ENCODE measurements around the gene CD180. TPM values are rescaled to one million over a fixed set of nuclear protein-coding genes. Genes with fewer than 3 reads are reported as not detected.

The CD180 gene
- total RNA-seq, 4 donors from 2014 or later: 1.2 to 9.2 (median 2.5) TPM

- DNase-seq (ENCODE audit: low spot score) (no peak), ATAC-seq (ENCODE audit: low FRiP score) (no peak)
- no peak for TF ChIP-seq CTCF (IDR thresholded peaks at IDR 0.05)
Measured at GRCh38 chr5:67189931-67190330, 6.7 kb downstream of the CD180 start.

DNA sequence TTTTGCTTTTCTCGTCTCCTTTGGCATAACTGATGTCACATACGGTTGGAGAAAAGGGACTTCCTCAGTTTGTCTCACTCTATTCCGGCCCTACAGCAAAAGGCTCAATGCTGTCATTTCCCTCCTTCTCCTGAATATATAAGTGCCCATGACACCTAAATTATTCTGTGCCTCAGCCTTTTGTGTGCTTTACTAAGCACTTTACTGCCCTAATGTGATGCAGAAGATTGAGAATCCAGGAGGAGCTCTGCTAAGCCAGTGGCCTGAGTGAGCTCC, 7.6 kb downstream of the CD180 start:
- ATAC-seq (ENCODE audit: low FRiP score): no peak
- DNase-seq (ENCODE audit: low spot score): no peak
- TF ChIP-seq CTCF (IDR thresholded peaks at IDR 0.05): no peak

GRCh38 chr5:67188274-67189078, 8.1 kb downstream of the CD180 start:
- ATAC-seq (ENCODE audit: low FRiP score) (no peak), DNase-seq (ENCODE audit: low spot score) (no peak)
- no peak for TF ChIP-seq CTCF (IDR thresholded peaks at IDR 0.05)

DNA sequence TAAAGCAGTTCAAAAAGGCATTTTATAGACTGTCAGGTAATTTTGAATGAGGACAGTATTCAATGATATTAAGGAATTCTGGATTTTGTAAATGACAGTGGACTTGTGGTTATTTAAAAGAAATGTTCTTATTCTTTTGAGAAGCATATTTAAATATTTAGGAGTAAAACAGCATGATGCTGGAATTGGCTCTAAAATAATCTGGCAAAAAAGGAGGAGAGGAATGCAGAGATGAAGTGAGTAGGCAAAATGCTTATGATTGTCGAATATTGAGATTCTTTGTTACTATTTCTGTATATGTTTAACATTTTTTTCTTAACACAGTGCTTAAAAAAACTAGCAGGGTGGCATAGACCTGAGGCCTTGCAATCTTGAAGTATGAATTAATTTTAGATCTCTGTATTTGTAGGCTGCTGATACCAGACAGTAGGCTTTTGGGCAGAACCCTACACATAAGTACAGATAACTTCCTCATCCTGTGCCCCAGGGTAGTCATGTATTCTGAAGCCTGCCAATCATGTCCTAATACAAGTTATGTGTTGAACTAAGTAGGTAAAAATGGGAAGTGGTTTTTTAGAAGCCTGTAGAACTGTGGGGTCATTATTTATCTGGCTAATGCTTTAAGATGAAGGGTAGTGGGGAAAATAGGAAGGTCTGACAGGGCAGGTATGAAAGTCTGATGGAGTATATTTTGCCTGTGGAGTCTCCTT, 9.4 kb downstream of the CD180 start:
- DNase-seq (ENCODE audit: low spot score) (no peak), ATAC-seq (ENCODE audit: low FRiP score) (no peak)
- TF ChIP-seq CTCF (IDR thresholded peaks at IDR 0.05): no peak

GRCh38 chr5:67183859-67184258, 12.7 kb downstream of the CD180 start:
- no peak for ATAC-seq (ENCODE audit: low FRiP score)
- no peak for TF ChIP-seq CTCF (IDR thresholded peaks at IDR 0.05)

DNA sequence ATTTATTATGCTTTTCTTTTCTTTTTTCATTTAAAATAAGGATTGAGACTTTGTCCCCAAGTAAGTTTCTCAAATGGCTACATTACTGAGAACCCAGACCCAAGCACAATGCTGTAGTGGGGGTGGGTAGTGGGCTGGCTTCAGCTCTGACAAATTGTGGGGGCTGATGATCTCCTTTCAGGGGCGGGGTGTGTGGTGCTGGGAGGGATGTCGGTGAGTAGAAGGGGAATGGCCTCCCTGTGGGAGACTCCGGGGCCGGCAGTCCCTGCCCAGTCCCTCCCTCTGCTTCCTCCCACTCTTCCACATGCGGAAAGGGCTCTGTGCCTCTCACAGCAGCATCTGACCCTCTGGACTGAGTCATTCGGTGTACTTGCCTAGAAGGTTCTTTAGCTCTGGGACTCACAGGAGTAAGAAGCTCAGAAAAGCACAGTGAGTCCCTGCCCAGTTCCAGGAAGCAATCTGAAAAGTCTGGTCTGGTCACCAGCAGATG, 14.3 kb downstream of the CD180 start:
- peak; percentile 34 for DNase-seq (ENCODE audit: low spot score)
- no peak for TF ChIP-seq CTCF (IDR thresholded peaks at IDR 0.05)
- ATAC-seq (ENCODE audit: low FRiP score): peak; percentile 98

More at GRCh38 chr5:67183859-67184258, 12.7 kb downstream of the CD180 start:
- DNase-seq (ENCODE audit: low spot score): no peak
